Endothelial cell of umbilical vein (primary cell): ENCODE results near the gene TSR1. TPM values are rescaled to one million over a fixed set of nuclear protein-coding genes. Genes with fewer than 3 reads are reported as not detected.

ENCODE experiments used
- BruUV-seq: library from RNA; stranded (reverse); fragments of 400-500 nt; replicated peaks from 2 replicates; lab custom pipeline; 2021; lab: Mats Ljungman, UMichigan
- CTCF ChIA-PET: fragments of 300-600, 350-600 bp; sonication (Branson Sonifier 250); formaldehyde crosslinking; loops from one replicate; lab custom pipeline; 2021; ENCODE audit warnings: antibody characterized with exemption, inconsistent platforms; lab: Charles Lee
- POLR2A ChIA-PET: fragments of 300-600, 350-600 bp; sonication (Branson Sonifier 250); formaldehyde crosslinking; loops from one replicate; lab custom pipeline; 2021; ENCODE audit warnings: antibody characterized with exemption, inconsistent platforms; lab: Charles Lee
- DNase-seq: peaks from one replicate; pipeline ENCODE4 v3.0.0-alpha.2; 2011; ENCODE audit warnings: low read depth, low spot score
- FAIRE-seq: peaks from 2 replicates; lab custom pipeline; 2011; peaks lifted over from hg19 to GRCh38; lab: Jason Lieb, UNC
- H2AFZ ChIP-seq: 2 replicates; pipeline ENCODE4 v1.6.0; 2012; ENCODE audit warnings: low read depth, low read length, control low read depth, inconsistent platforms
- H3K27ac ChIP-seq: 2 replicates; pipeline ENCODE4 v1.5.1; 2011; ENCODE audit warnings: low read depth, mild to moderate bottlenecking, control low read depth, low read length, moderate library complexity; ENCODE audit not compliant: insufficient read depth
- H3K27me3 ChIP-seq, 2 experiments: 2 replicates each; pipeline versions ENCODE4 v1.6.0 to v1.6.1; 2011; ENCODE audit warnings: low read length in 2 of 2, mixed read lengths in 1 of 2; ENCODE audit not compliant: control insufficient read depth in 2 of 2, insufficient read depth in 2 of 2
- H3K36me3 ChIP-seq, 2 experiments: 2 replicates in 1 of 2; 3 replicates in 1 of 2; pipeline ENCODE4 v1.5.1; 2011; ENCODE audit warnings: low read length in 2 of 2, mild to moderate bottlenecking in 1 of 2, moderate library complexity in 1 of 2; ENCODE audit not compliant: control insufficient read depth in 2 of 2, insufficient read depth in 2 of 2; ENCODE audit errors: extremely low read depth in 1 of 2
- H3K4me1 ChIP-seq: 3 replicates; pipeline ENCODE4 v1.5.1; 2011; ENCODE audit warnings: mild to moderate bottlenecking, low read length; ENCODE audit not compliant: control insufficient read depth, insufficient read depth; ENCODE audit errors: extremely low read depth
- H3K4me2 ChIP-seq: 2 replicates; pipeline ENCODE4 v1.6.1; 2011; ENCODE audit warnings: low read length, control low read depth, mixed read lengths; ENCODE audit not compliant: insufficient read depth
- H3K4me3 ChIP-seq, 3 experiments: fragments of 200-600 bp in 1 of 3; sonication (generic), shearing (Covaris generic) in 1 of 3; replicated peaks in 1 of 3; 2 replicates each; pipeline ENCODE4 v1.5.1; 2011 to 2016; ENCODE audit warnings: control low read depth in 3 of 3, low read length in 3 of 3, mild to moderate bottlenecking in 2 of 3, inconsistent platforms in 1 of 3, low read depth in 1 of 3, moderate library complexity in 1 of 3; ENCODE audit not compliant: insufficient read depth in 1 of 3
- H3K79me2 ChIP-seq: 2 replicates; pipeline ENCODE4 v1.6.0; 2012; ENCODE audit warnings: low read length, inconsistent platforms; ENCODE audit not compliant: control insufficient read depth, insufficient read depth
- H3K9ac ChIP-seq: replicated peaks from 2 replicates; pipeline ENCODE3; 2011; ENCODE audit warnings: low read length, control low read depth; ENCODE audit not compliant: insufficient read depth; ENCODE audit errors: extremely low read depth
- H3K9me1 ChIP-seq: replicated peaks from 3 replicates; pipeline ENCODE4 v1.6.0; 2011; ENCODE audit warnings: mild to moderate bottlenecking, low read length; ENCODE audit not compliant: control insufficient read depth, insufficient read depth; ENCODE audit errors: extremely low read depth
- H3K9me3 ChIP-seq: replicated peaks from 2 replicates; pipeline ENCODE4 v1.5.1; 2012; ENCODE audit warnings: low read length, inconsistent platforms; ENCODE audit not compliant: control insufficient read depth, insufficient read depth
- H4K20me1 ChIP-seq: replicated peaks from 2 replicates; pipeline ENCODE3; 2011; ENCODE audit warnings: mild to moderate bottlenecking, low read length; ENCODE audit not compliant: control insufficient read depth, insufficient read depth; ENCODE audit errors: extremely low read depth
- EZH2 ChIP-seq: IDR thresholded peaks from 2 replicates; pipeline ENCODE4 v1.6.1; 2012; ENCODE audit warnings: borderline replicate concordance, low read depth, mild to moderate bottlenecking, moderate library complexity, low read length, inconsistent platforms; ENCODE audit not compliant: severe bottlenecking
- FOS ChIP-seq: IDR thresholded peaks from 2 replicates; pipeline ENCODE4 v1.6.1; 2011; ENCODE audit warnings: mild to moderate bottlenecking, low read length, moderate library complexity, borderline replicate concordance; ENCODE audit not compliant: insufficient read depth
- GATA2 ChIP-seq: IDR thresholded peaks from 2 replicates; pipeline ENCODE4 v1.7.0; 2011; ENCODE audit warnings: low read depth, mild to moderate bottlenecking, moderate library complexity, mixed read lengths, low read length; ENCODE audit not compliant: insufficient read length, insufficient read depth
- JUN ChIP-seq: IDR thresholded peaks from 2 replicates; pipeline ENCODE4 v1.6.1; 2011; ENCODE audit warnings: borderline replicate concordance, low read depth; ENCODE audit not compliant: insufficient read length, insufficient read depth
- MAX ChIP-seq: IDR thresholded peaks from 2 replicates; pipeline ENCODE4 v1.6.1; 2011; ENCODE audit not compliant: insufficient read depth, insufficient read length
- MYC ChIP-seq: IDR thresholded peaks from one replicate; pipeline ENCODE4 v1.6.1; 2011; ENCODE audit warnings: mild to moderate bottlenecking, low read depth, low read length
- POLR2A ChIP-seq: IDR thresholded peaks from 2 replicates; pipeline ENCODE4 v1.6.1; 2012; ENCODE audit warnings: low read depth, mild to moderate bottlenecking, control low read depth, low read length
- POLR2AphosphoS5 ChIP-seq: IDR thresholded peaks from 2 replicates; pipeline ENCODE4 v1.6.1; 2012; ENCODE audit warnings: low read depth, mild to moderate bottlenecking, control low read depth, low read length, moderate library complexity; ENCODE audit not compliant: insufficient read depth
- dilution Hi-C: fragments of 300-500 bp; cut with MboI; formaldehyde crosslinking; loops from one replicate; pipeline ENCODE4 v1.15.0; 2019; ENCODE audit warnings: low sequenced_read_pairs; ENCODE audit not compliant: extremely low pct_ligation_motif_present
- intact Hi-C: fragments of 100-400 bp; cut with micrococcal nuclease; formaldehyde crosslinking; loops from one replicate; pipeline ENCODE4 v1.10.0; 2022
- polyA plus RNA-seq, 4 experiments: library from polyadenylated mRNA; depleted of rRNA in 3 of 4; stranded (reverse) in 3 of 4; unstranded in 1 of 4; fragments of >200 nt; gene quantifications; 2 replicates each; pipeline versions ENCODE4 v1.2.1 to v1.2.3, GENCODE V29; 2011 to 2012; ENCODE audit warnings: missing spikeins in 1 of 4
- total RNA-seq: library from RNA; stranded (reverse); gene quantifications from 2 replicates; pipeline ENCODE4 v1.2.3, GENCODE V29; 2021
- TF ChIP-seq, protein P1 (sequence below), 2 donors: IDR thresholded peaks; 1 replicate in 1 of 2; 2 replicates in 1 of 2; pipeline ENCODE4 v1.5.1; 2011; ENCODE audit warnings: low read length in 2 of 2, mild to moderate bottlenecking in 2 of 2, moderate library complexity in 2 of 2, control low read depth in 1 of 2, inconsistent platforms in 1 of 2, low read depth in 1 of 2; ENCODE audit not compliant: insufficient read depth in 1 of 2; ENCODE audit errors: extremely low read depth in 1 of 2

The TSR1 gene
- total and polyA plus RNA-seq, 2 donors (not counting 3 experiments of a cell fraction or from before 2014, with no cell fraction given): 6.2 to 39.9 TPM

- ChIA-PET POLR2A (no interaction called here), CTCF (no interaction called here)
- Histone ChIP-seq H3K36me3 (peaks cover 0 to 2% of the 10 kb centered on the region in 2 experiments), H3K4me2 (no peak overlapping the region), H3K4me3 (no peak overlapping the region), H3K27ac (no peak overlapping the region), H2AFZ (no peak overlapping the region), H3K9ac (no peak overlapping the region), H3K27me3 (no peaks in the 10 kb centered on the region), H3K9me1 (no peaks in the 10 kb centered on the region), H3K4me1 (peaks cover 7% of the 10 kb centered on the region), H3K79me2 (peaks cover 23% of the 10 kb centered on the region), H3K9me3 (no peaks in the 10 kb centered on the region), H4K20me1 (no peaks in the 10 kb centered on the region)
- FAIRE-seq (no peak), DNase-seq (no peak)
- TF ChIP-seq EZH2 (no peak), JUN (no peak), POLR2AphosphoS5 (no peak), POLR2A (no peak), MYC (no peak), GATA2 (no peak), FOS (no peak), MAX (no peak)
- TF ChIP-seq, protein P1, sequence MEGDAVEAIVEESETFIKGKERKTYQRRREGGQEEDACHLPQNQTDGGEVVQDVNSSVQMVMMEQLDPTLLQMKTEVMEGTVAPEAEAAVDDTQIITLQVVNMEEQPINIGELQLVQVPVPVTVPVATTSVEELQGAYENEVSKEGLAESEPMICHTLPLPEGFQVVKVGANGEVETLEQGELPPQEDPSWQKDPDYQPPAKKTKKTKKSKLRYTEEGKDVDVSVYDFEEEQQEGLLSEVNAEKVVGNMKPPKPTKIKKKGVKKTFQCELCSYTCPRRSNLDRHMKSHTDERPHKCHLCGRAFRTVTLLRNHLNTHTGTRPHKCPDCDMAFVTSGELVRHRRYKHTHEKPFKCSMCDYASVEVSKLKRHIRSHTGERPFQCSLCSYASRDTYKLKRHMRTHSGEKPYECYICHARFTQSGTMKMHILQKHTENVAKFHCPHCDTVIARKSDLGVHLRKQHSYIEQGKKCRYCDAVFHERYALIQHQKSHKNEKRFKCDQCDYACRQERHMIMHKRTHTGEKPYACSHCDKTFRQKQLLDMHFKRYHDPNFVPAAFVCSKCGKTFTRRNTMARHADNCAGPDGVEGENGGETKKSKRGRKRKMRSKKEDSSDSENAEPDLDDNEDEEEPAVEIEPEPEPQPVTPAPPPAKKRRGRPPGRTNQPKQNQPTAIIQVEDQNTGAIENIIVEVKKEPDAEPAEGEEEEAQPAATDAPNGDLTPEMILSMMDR (IDR thresholded peaks at IDR 0.05; ENCODE audit: extremely low read depth in 1 of 2, insufficient read depth in 1 of 2, low read depth in 1 of 2, low read length in 2 of 2): no peak
- intact Hi-C loops: no loop called here
- dilution Hi-C loops: no loop called here
- TSS peak; percentile 63 for BruUV-seq
These were observed 31.3 kb downstream of the TSR1 start for GRCh38 chr17:2304931-2305330.
